ENCODE data around the gene ILKAP. TPM values are rescaled to one million over a fixed set of nuclear protein-coding genes. Genes with fewer than 3 reads are reported as not detected.

Gene ILKAP
- total RNA-seq, 1 donor from 2014 or later: 36.4 TPM

DNA sequence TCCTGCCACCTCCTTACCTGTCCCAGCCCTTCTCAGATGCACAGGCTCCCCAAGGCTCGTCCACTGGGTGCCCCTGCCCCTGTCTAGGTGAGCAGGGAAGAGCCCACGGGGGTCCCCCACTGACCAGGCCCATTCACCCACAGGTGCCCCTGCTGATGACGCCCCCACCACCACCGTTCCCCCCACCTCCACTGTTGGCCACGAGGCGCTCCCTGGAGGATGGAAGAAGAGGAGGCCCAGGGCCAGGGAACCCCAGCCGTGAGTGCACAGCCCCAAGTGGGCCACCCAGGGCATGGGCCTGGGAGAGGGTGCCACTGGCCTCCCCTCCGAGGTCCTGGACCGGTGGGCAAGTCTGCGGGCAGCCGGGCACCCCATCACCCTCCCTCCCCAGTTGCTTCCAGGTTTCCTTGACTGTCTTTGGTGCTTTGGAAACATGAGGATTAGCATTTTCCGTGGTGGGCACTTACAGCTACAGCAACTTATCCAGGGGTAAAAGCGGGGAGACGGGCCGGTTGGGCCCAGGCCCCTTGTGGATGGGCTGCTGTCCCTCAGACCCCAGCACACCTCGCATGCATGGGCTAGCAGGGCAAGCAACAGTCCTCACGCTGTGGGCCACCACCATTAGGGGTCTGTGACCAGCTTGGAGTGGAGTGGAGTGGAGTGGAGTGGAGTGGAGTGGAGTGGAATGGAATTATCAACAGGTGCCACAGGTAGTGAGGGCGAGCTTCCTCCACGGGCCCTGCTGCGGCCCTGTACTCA lies 78.2 kb downstream of the ILKAP start:
- DNase-seq (ENCODE audit: low spot score): no peak

DNA sequence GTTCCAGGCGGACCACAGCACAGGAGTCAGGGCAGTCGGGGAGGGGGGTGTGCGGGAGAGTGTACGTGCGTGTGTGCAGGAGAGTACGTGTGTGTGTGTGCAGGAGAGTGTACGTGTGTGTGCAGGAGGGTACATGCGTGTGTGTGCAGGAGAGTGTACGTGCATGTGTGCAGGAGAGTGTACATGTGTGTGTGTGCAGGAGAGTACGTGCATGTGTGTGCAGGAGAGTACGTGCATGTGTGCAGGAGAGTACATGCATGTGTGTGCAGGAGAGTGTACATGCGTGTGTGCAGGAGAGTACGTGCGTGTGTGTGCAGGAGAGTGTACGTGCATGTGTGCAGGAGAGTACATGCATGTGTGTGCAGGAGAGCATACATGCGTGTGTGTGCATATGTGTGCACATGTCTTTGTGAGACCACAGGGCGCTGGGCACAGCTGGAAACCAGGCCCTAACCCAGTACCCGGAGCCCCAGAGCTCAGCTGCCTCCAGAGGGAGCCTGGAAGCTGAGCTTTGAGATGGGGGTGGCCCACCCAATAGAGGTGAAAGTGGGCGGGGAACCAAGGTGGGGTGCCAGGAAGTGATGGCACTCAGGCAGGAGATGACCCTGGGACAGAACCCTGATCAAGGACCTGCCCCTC lies 78.9 kb downstream of the ILKAP start:
- no peak for DNase-seq (ENCODE audit: low spot score)

DNA sequence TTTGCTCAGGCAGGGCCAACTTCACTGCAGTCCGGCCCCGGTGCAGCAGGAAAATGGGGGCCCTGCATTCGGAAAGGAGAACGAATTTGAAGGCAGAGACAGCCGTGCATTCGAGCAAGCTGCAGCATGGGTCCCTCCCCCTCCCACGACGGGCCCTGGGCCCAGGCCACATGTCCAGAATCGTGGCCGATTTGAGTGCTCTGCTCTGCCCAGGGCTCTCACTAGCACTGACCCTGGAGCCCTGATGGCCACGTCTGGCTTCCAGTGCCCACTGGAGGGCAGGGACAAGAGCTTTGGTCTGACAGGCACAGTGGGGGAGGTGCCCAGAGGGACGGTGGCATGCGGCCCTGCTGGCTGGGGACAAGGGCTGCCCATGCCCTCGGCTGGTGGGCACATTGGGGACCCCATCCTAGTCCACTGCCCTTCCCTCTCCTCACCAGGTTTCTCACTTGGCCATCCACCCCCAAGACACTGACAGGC lies 79.5 kb downstream of the ILKAP start:
- no peak for DNase-seq (ENCODE audit: low spot score)

DNA sequence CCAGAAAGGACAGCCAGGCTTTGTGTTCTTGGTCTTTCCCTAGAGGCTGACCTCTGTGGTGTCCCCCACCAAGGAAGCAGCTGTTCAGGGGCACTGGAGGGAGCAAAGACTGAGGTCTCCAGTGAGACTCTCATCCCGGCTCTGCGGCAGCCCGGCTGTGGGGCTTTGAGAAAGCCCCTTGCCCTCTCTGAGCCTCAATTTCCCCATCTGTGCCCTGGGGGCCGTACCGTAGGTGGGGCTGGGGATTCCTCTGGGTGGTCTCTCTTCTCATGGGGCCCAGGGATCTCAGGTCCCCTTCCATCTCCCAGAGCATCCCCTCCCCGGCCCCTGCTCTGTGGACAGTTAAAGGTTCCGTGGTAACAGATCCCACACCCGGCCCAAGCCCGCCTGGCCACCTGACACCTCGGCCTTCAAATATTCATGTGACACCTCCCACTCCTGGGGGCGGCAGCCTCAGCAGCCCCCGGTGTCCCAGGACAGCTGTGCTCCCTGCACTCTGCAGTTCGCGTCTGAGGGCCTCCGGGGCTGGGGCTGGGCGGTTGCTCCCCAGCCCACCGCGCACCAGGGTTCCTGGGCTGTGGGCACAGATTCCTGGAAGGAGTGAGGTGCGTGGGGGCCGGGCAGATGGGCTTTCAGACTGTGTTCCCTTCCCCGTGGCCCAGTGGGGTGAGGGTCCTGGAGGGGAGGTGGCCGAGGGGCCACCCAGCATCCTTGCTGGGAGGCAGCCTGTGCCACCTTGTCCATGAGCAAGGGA lies 80.1 kb downstream of the ILKAP start:
- DNase-seq (ENCODE audit: low spot score): no peak

DNA sequence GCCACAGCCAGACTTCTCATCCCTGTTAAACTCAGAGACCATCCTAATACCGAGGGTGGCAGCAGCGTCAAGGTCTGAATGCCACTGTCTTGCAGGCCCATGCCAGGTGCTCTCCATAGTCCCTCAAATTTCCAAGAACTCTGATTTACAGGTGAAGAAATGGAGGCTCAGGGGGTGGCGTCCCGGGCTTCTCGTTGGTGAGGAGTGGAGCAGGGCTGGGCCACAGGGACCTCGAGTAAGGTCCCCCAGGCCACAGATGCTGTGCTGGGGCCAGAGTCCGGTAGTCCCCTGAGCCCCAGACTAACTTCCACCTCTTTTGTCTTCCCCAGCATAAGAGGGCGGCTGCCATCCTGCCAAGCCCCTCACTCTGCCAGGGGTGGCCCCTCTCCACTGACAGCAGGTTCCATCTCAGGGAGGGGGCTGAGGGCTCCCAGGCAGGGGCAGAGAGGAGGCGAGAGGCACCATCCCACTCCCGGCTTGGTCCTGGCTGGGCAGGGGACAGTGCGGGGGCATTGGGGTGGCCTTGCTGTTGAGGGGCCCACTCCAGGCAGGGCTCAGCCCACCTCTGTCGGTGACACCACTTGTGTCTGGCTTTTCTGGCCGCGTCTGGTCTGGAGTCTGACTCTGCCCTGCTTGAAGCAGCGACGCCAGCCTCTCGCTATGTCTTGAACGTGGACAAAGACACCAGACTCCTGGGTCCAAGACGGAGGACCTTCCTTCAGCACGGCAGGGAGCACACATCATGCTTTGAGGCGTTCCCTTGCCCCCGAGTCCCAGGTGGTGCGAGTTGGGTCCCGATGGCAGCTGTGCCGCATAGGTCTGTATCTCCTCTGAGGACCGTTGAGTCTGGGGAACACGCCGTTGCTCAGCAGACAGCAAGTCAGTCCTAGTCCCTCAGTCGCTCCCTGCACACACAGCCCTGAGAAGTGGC lies 80.9 kb downstream of the ILKAP start:
- DNase-seq (ENCODE audit: low spot score): no peak

DNA sequence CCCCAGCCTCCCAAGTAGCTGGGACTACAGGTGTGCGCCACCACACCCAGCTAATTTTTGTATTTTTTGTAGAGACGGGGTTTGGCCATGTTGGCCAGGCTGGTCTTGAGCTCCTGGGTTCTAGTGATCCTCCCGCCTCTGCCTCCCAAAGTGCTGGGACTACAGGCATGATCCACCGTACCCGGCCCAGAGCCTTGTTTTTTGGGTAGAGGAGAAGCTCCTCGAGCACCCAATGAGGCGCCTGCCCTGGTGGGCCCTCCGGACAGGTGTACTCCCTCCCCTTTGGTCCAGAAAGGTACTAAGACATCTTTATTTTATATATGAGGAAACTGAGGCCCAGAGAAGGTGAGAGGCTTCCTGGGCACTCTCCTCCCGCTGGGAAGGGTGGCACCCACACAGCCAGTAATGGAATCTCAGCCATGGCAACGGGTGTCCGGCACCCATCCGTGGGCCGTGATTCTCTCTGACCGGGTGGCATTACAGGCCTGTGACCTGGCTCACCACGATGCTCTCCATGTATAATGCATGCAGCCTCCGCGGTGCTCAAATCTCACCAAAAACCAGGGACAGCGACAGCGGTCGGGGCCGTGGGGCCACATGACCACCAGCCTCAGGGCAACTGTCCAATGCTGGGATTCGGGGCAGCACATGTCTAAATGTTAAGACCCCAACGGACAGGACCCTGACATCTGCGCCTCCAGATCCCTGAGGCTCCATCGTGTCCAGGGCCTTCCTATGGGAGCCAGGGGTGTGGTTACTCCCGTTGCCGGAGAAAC lies 81.8 kb downstream of the ILKAP start:
- no peak for DNase-seq (ENCODE audit: low spot score)

DNA sequence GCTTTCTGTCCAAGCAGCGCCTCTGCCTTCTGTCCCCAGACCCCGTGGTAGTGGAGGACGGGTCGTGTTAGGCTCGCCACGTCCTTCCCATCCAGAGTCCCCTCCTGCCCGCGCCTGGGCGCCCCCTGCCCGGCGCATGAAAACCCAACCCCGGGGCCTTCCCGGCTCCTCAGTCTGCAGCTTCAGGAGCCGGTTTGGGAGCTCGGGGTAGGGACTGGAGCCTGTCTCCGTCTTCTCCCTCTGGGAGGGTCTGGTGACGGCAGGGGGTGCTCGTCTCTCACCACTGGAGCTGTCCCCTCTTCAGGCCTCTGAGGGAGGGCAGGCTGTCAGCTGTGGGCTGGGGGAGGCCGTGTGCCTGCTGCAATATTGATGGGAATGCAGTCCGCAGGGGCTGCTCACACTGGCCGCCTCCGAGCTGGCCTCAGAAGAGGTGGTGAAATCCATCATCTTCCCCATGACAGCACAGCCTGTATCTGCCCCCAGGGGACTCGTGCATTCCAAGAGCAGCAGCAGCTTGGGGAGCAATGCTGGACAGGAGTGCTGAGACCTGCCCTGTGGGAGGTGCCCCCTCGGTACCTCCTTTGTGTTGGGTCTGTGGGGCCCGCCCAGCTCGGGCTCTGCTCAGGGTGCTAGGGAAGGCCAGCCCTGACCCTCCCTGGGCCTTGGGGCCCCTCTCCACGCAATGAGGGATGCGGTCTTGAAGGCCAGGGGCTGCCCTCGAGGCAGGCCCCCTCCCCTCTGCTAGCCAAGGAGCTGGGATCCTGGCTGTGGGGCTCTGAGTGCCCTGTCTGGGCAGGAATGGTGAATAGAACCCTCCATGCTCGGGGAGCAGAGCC lies 82.8 kb downstream of the ILKAP start:
- no peak for DNase-seq (ENCODE audit: low spot score)

Other genes with a start within 250 kb of the ILKAP start
- 58.8 TPM for gene UBE2F, start 236.7 kb downstream of the ILKAP start, total RNA-seq
- gene SCLY, start 142.7 kb downstream of the ILKAP start, total RNA-seq: 13.6 TPM
- 0.48 TPM for gene ESPNL, start 103.4 kb downstream of the ILKAP start, total RNA-seq
- 4.4 TPM for gene KLHL30, start 65.0 kb downstream of the ILKAP start, total RNA-seq
- 1.5 TPM for gene ERFE, start 44.7 kb downstream of the ILKAP start, total RNA-seq
- gene HES6, start 36.3 kb upstream of the ILKAP start, total RNA-seq: 4.3 TPM
- 9.9 TPM for gene PER2, start 84.9 kb upstream of the ILKAP start, total RNA-seq
- 24.5 TPM for gene TRAF3IP1, start 116.8 kb upstream of the ILKAP start, total RNA-seq
- 31.0 TPM for gene ASB1, start 223.2 kb upstream of the ILKAP start, total RNA-seq

Data from mesenteric fat pad (tissue), 1 donor.